HepG2 (cell line): ENCODE data around the gene IL1B. TPM values are rescaled to one million over a fixed set of nuclear protein-coding genes. Genes with fewer than 3 reads are reported as not detected.

ENCODE experiments used
- ATAC-seq: fragments of 200-7000 bp; cut with Tn5 transposase; 3 replicates; pipeline ENCODE4 v1.9.1; 2020; ENCODE audit warnings: mild to moderate bottlenecking, moderate library complexity
- BruUV-seq: library from RNA; stranded (reverse); fragments of 400-500 nt; replicated peaks from 2 replicates; lab custom pipeline; 2021; lab: Mats Ljungman, UMichigan
- CTCF ChIA-PET: fragments of 300-600 bp; formaldehyde crosslinking; extraction: SDS; loops from one replicate; lab custom pipeline; 2021; ENCODE audit warnings: low total read pairs, inconsistent platforms, low intra/inter-chr PET ratio; lab: Yijun Ruan, JAX
- POLR2A ChIA-PET: fragments of 350-600 bp; sonication (Branson Sonifier 250); formaldehyde crosslinking; loops from one replicate; lab custom pipeline; 2020; ENCODE audit warnings: antibody characterized with exemption, inconsistent platforms; lab: Yijun Ruan, JAX
- DNase-seq: peaks from one replicate; pipeline ENCODE4 v3.0.0-alpha.2; 2015; ENCODE audit warnings: low spot score
- FAIRE-seq: peaks from 3 replicates; lab custom pipeline; 2011; peaks lifted over from hg19 to GRCh38; lab: Jason Lieb, UNC
- H2AFZ ChIP-seq: one replicate; pipeline ENCODE4 v1.6.1; 2011; ENCODE audit warnings: low read length, inconsistent platforms
- H3K27ac ChIP-seq: fragments of 300-600 bp; 3 replicates; pipeline ENCODE4 v1.8.0; 2011; ENCODE audit warnings: mixed run types, mild to moderate bottlenecking, mixed read lengths, low read length, inconsistent platforms; ENCODE audit not compliant: insufficient read depth; ENCODE audit errors: extremely low read length
- H3K27me3 ChIP-seq, 2 experiments: fragments of 200-600 bp in 1 of 2; 2 replicates in 1 of 2; 3 replicates in 1 of 2; pipeline versions ENCODE4 v1.6.0 to v1.8.0; 2011; ENCODE audit warnings: low read length in 2 of 2, mild to moderate bottlenecking in 2 of 2, moderate library complexity in 2 of 2, inconsistent platforms in 1 of 2; ENCODE audit not compliant: insufficient read depth in 2 of 2, control insufficient read depth in 1 of 2
- H3K36me3 ChIP-seq, 2 experiments: fragments of 200-600 bp in 1 of 2; replicated peaks in 1 of 2; 2 replicates in 1 of 2; 3 replicates in 1 of 2; pipeline versions ENCODE4 v1.5.1 to v1.8.0; 2011; ENCODE audit warnings: low read length in 2 of 2, inconsistent platforms in 1 of 2; ENCODE audit not compliant: insufficient read depth in 2 of 2, control insufficient read depth in 1 of 2
- H3K4me1 ChIP-seq: 2 replicates; pipeline ENCODE4 v1.5.1; 2012; ENCODE audit warnings: low read length, inconsistent platforms; ENCODE audit not compliant: insufficient read depth
- H3K4me2 ChIP-seq: 2 replicates; pipeline ENCODE4 v1.6.0; 2011; ENCODE audit warnings: low read depth, low read length, inconsistent platforms
- H3K4me3 ChIP-seq, 3 experiments: fragments of 200-600 bp in 1 of 3; sonication (generic), shearing (Covaris generic) in 1 of 3; replicated peaks in 1 of 3; 2 replicates each; pipeline ENCODE4 v1.5.1; 2011 to 2016; ENCODE audit warnings: low read length in 3 of 3, inconsistent platforms in 2 of 3, low read depth in 2 of 3, mild to moderate bottlenecking in 2 of 3, control low read depth in 1 of 3, mixed read lengths in 1 of 3; ENCODE audit not compliant: insufficient read depth in 1 of 3
- H3K79me2 ChIP-seq: one replicate; pipeline ENCODE4 v1.6.1; 2011; ENCODE audit warnings: low read length, inconsistent platforms; ENCODE audit not compliant: insufficient read depth
- H3K9ac ChIP-seq: 2 replicates; pipeline ENCODE4 v1.6.0; 2011; ENCODE audit warnings: mild to moderate bottlenecking, low read depth, low read length, inconsistent platforms; ENCODE audit not compliant: insufficient read depth
- H3K9me3 ChIP-seq: 2 replicates; pipeline ENCODE4 v1.5.1; 2012; ENCODE audit warnings: mild to moderate bottlenecking, low read length
- H4K20me1 ChIP-seq: 2 replicates; pipeline ENCODE4 v1.6.0; 2011; ENCODE audit warnings: inconsistent platforms, mild to moderate bottlenecking, low read length, moderate library complexity; ENCODE audit not compliant: insufficient read depth
- ARNTL ChIP-seq: sonication (generic); formaldehyde crosslinking; IDR thresholded peaks from 2 replicates; pipeline ENCODE4 v1.4.0; 2020; ENCODE audit warnings: mild to moderate bottlenecking, missing genetic modification reagents
- ATF2 ChIP-seq: sonication (generic); formaldehyde crosslinking; IDR thresholded peaks from 2 replicates; pipeline ENCODE4 v1.4.0; 2020; ENCODE audit warnings: missing genetic modification reagents
- DR1 ChIP-seq: sonication (generic); formaldehyde crosslinking; IDR thresholded peaks from 2 replicates; pipeline ENCODE4 v1.8.0; 2021; ENCODE audit warnings: mild to moderate bottlenecking, missing genetic modification reagents, inconsistent platforms
- EP300 ChIP-seq, 3 experiments: sonication (generic) in 1 of 3; formaldehyde crosslinking in 1 of 3; IDR thresholded peaks; 2 replicates each; pipeline versions ENCODE4 v1.5.1 to v1.6.1; 2011 to 2020; ENCODE audit warnings: low read depth in 2 of 3, low read length in 2 of 3, borderline replicate concordance in 1 of 3, improper control_type of control experiment in 1 of 3, mild to moderate bottlenecking in 1 of 3, missing genetic modification reagents in 1 of 3, moderate library complexity in 1 of 3
- FOXO1 ChIP-seq: sonication (generic); formaldehyde crosslinking; IDR thresholded peaks from 2 replicates; pipeline ENCODE4 v1.4.0; 2020; ENCODE audit warnings: missing genetic modification reagents
- HNF4A ChIP-seq: sonication (generic); formaldehyde crosslinking; IDR thresholded peaks from 2 replicates; pipeline ENCODE4 v1.4.0; 2020; ENCODE audit warnings: missing genetic modification reagents
- HNF4G ChIP-seq, 2 experiments: sonication (generic) in 1 of 2; formaldehyde crosslinking in 1 of 2; IDR thresholded peaks; 2 replicates each; pipeline versions ENCODE4 v1.4.0 to v1.6.1; 2011 to 2020; ENCODE audit warnings: borderline replicate concordance in 2 of 2, low read depth in 2 of 2, mild to moderate bottlenecking in 2 of 2, low read length in 1 of 2, missing genetic modification reagents in 1 of 2, moderate library complexity in 1 of 2
- ISL2 ChIP-seq: sonication (generic); formaldehyde crosslinking; IDR thresholded peaks from 2 replicates; pipeline ENCODE4 v1.5.0; 2020; ENCODE audit warnings: missing genetic modification reagents
- KLF11 ChIP-seq: IDR thresholded peaks from 2 replicates; pipeline ENCODE4 v1.6.1; 2016; ENCODE audit warnings: missing compliant biosample characterization
- KLF6 ChIP-seq: IDR thresholded peaks from 2 replicates; pipeline ENCODE4 v1.8.0; 2016; ENCODE audit warnings: missing biosample characterization, missing genetic modification reagents
- MAFG ChIP-seq: sonication (generic); formaldehyde crosslinking; IDR thresholded peaks from 2 replicates; pipeline ENCODE4 v1.5.1; 2020; ENCODE audit warnings: mild to moderate bottlenecking, missing genetic modification reagents
- MAFK ChIP-seq, 2 experiments: IDR thresholded peaks in 1 of 2; conservative IDR thresholded peaks in 1 of 2; 2 replicates each; pipeline ENCODE4 v1.6.1; 2011; ENCODE audit warnings: improper control_type of control experiment in 2 of 2, low read length in 2 of 2
- MBD4 ChIP-seq: IDR thresholded peaks from 2 replicates; pipeline ENCODE4 v1.6.1; 2012; ENCODE audit warnings: low read length, inconsistent platforms, borderline replicate concordance
- MED1 ChIP-seq: sonication (generic); formaldehyde crosslinking; IDR thresholded peaks from 2 replicates; pipeline ENCODE4 v1.4.0; 2020; ENCODE audit warnings: missing genetic modification reagents
- NFE2L2 ChIP-seq: fragments of 150-350 bp; IDR thresholded peaks from 2 replicates; pipeline ENCODE4 v1.6.1; 2014; ENCODE audit warnings: low read length
- POGZ ChIP-seq: sonication (generic); formaldehyde crosslinking; IDR thresholded peaks from 2 replicates; pipeline ENCODE4 v1.4.0; 2020; ENCODE audit warnings: mild to moderate bottlenecking, missing genetic modification reagents
- SALL2 ChIP-seq: sonication (generic); formaldehyde crosslinking; IDR thresholded peaks from 2 replicates; pipeline ENCODE4 v1.8.1; 2023; ENCODE audit warnings: mild to moderate bottlenecking, missing genetic modification reagents, inconsistent platforms
- SOX5 ChIP-seq: IDR thresholded peaks from 2 replicates; pipeline ENCODE4 v1.6.1; 2016; ENCODE audit warnings: borderline replicate concordance
- TEAD3 ChIP-seq: optimal IDR thresholded peaks from 2 replicates; pipeline ENCODE3; 2016; ENCODE audit warnings: borderline replicate concordance
- ZNF232 ChIP-seq: sonication (generic); formaldehyde crosslinking; IDR thresholded peaks from 2 replicates; pipeline ENCODE4 v1.4.0; 2020; ENCODE audit warnings: missing genetic modification reagents, borderline replicate concordance
- ZNF44 ChIP-seq: sonication (generic); formaldehyde crosslinking; IDR thresholded peaks from 2 replicates; pipeline ENCODE4 v1.5.1; 2020; ENCODE audit warnings: mild to moderate bottlenecking, missing genetic modification reagents
- ZNF607 ChIP-seq: sonication (generic); formaldehyde crosslinking; IDR thresholded peaks from 2 replicates; pipeline ENCODE4 v1.5.1; 2020; ENCODE audit warnings: missing genetic modification reagents, mild to moderate bottlenecking, borderline replicate concordance
- ZNF660 ChIP-seq: sonication (generic); formaldehyde crosslinking; IDR thresholded peaks from 2 replicates; pipeline ENCODE4 v1.5.1; 2020; ENCODE audit warnings: mild to moderate bottlenecking, low read depth, missing genetic modification reagents, borderline replicate concordance
- WGBS: methylation state at CpG from one replicate; pipeline ENCODE4 v1.1.6; 2017; ENCODE audit warnings: low lambda C conversion rate; 5-methylcytosine and 5-hydroxymethylcytosine counted together
- in situ Hi-C: cut with HindIII; loops from 2 replicates; pipeline ENCODE4 v1.10.0; 2017; ENCODE audit warnings: low pct_unique_long_range_greater_than_20kb; ENCODE audit not compliant: extremely low pct_ligation_motif_present
- intact Hi-C: fragments of 100-400 bp; cut with micrococcal nuclease; formaldehyde crosslinking; loops from one replicate; pipeline ENCODE4 v1.10.0; 2022; ENCODE audit not compliant: unreplicated experiment
- polyA plus RNA-seq, 8 experiments: library from polyadenylated mRNA; depleted of rRNA in 3 of 8; stranded (reverse) in 7 of 8; unstranded in 1 of 8; fragments of >200 nt; fragmentation: Illumina TruSeq in 4 of 8; extraction: Trizol in 4 of 8; gene quantifications; 2 replicates each; pipeline versions ENCODE4 v1.2.1 to v1.2.3, GENCODE V29; 2011 to 2016; ENCODE audit warnings: low read depth in 4 of 8, missing spikeins in 1 of 8, mixed read lengths in 1 of 8; ENCODE audit not compliant: insufficient read depth in 1 of 8
- total RNA-seq, 5 experiments: library from RNA; depleted of rRNA; stranded (reverse); fragments of >200 nt; fragmentation: Illumina TruSeq; extraction: Trizol; gene quantifications; 2 replicates each; pipeline ENCODE4 v1.2.3, GENCODE V29; 2016; ENCODE audit warnings: low read depth in 1 of 5
- TF ChIP-seq, protein P1 (sequence below): sonication (generic); formaldehyde crosslinking; IDR thresholded peaks from 2 replicates; pipeline ENCODE4 v1.5.0; 2020; ENCODE audit warnings: mild to moderate bottlenecking, missing genetic modification reagents, borderline replicate concordance

The IL1B gene
- total and polyA plus RNA-seq, 2 of the 13 experiments (the other 11 are each of a cell fraction or from before 2014, with no cell fraction given): 0.18 TPM; not detected in 1

DNA sequence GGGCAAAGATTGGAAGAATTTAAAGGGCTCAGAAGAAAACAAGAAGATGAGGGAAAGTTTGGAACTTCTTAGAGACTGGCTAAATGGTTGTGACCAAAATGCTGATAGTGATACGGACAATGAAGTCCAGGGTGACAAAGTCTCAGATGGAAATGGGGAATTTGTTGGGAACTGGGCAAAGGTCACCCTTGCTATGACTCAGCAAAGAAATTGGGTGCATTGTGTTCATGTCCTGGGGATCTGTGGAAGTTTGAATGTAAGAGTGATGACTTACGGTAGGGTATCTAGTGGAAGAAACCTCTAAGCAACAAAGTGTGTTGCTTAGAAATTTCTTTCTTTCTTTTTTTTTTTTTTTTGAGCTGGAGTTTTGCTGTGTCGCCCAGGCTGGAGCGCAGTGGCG, 46.3 kb downstream of the IL1B start:
- Histone ChIP-seq H3K79me2 (no peaks in the 10 kb centered on the region), H3K36me3 (no peaks in the 10 kb centered on the region), H3K4me3 (no peak overlapping the region), H3K9me3 (no peaks in the 10 kb centered on the region), H3K4me2 (peak overlapping the region; percentile 13; the same call in 1 of the 2 replicates), H3K27me3 (no peaks in the 10 kb centered on the region), H3K27ac (no peak overlapping the region), H4K20me1 (no peaks in the 10 kb centered on the region), H3K4me1 (peaks cover 38% of the 10 kb centered on the region), H2AFZ (no peak overlapping the region), H3K9ac (no peak overlapping the region)
- POLR2A ChIA-PET: interaction anchor here (1.4 kb wide), 1 partner anchor 14 kb away, joined by 4 read pairs; no protein-coding TSS in a partner anchor
- FAIRE-seq (no peak), ATAC-seq (peak; percentile 55; the same call in 2 of the 3 replicates), DNase-seq (peak; percentile 49)
- WGBS: 85% methylated on average over 5 of the region's 5 CpGs
- intact Hi-C loops (no loop called here), in situ Hi-C loops (no loop called here)
- CTCF ChIA-PET: no interaction called here
- BruUV-seq: no TSS peak
- TF ChIP-seq KLF11 (CRISPR knock-in tag): no peak
- peak; percentile 96 for TF ChIP-seq NFE2L2
- no peak for TF ChIP-seq ZNF232 (CRISPR knock-in tag)
- peak; percentile 86; the same call in 1 of the 2 replicates for TF ChIP-seq HNF4G (IDR thresholded peaks at IDR 0.05; ENCODE audit: borderline replicate concordance, low read depth, low read length)
- TF ChIP-seq HNF4G (CRISPR knock-in tag; IDR thresholded peaks at IDR 0.05; ENCODE audit: borderline replicate concordance, low read depth): no peak
- no peak for TF ChIP-seq MBD4
- TF ChIP-seq TEAD3 (CRISPR knock-in tag): no peak
- 0 out of 2 replicates have a peak, but pooled peaks have one; percentile 18 for TF ChIP-seq MED1 (CRISPR knock-in tag)
- no peak for TF ChIP-seq KLF6
- TF ChIP-seq SALL2 (CRISPR knock-in tag): no peak
- TF ChIP-seq, protein P1, sequence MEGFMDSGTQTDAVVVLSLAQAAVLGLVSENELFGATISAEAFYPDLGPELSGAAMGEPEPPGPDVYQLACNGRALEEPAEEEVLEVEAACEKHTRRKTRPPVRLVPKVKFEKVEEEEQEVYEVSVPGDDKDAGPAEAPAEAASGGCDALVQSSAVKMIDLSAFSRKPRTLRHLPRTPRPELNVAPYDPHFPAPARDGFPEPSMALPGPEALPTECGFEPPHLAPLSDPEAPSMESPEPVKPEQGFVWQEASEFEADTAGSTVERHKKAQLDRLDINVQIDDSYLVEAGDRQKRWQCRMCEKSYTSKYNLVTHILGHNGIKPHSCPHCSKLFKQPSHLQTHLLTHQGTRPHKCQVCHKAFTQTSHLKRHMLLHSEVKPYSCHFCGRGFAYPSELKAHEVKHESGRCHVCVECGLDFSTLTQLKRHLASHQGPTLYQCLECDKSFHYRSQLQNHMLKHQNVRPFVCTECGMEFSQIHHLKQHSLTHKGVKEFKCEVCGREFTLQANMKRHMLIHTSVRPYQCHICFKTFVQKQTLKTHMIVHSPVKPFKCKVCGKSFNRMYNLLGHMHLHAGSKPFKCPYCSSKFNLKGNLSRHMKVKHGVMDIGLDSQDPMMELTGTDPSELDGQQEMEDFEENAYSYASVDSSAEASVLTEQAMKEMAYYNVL (CRISPR knock-in tag): no peak
- TF ChIP-seq HNF4A: peak; percentile 74
- TF ChIP-seq ARNTL: no peak
- TF ChIP-seq EP300 (IDR thresholded peaks at IDR 0.05; ENCODE audit: low read depth in 2 of 2, low read length in 2 of 2): peak in 1 of 2 experiments; percentile 22; a peak in 1 of 4 replicates
- no peak for TF ChIP-seq EP300 (CRISPR knock-in tag; IDR thresholded peaks at IDR 0.05; ENCODE audit: borderline replicate concordance)
- TF ChIP-seq SOX5 (CRISPR knock-in tag): peak; percentile 60; the same call in 1 of the 2 replicates
- no peak for TF ChIP-seq ISL2 (CRISPR knock-in tag)
- TF ChIP-seq FOXO1: no peak
- TF ChIP-seq MAFG: peak; percentile 56; the same call in 1 of the 2 replicates
- no peak for TF ChIP-seq ZNF660 (CRISPR knock-in tag)
- no peak for TF ChIP-seq ATF2 (CRISPR knock-in tag)
- TF ChIP-seq DR1: no peak
- TF ChIP-seq MAFK (conservative IDR thresholded peaks at IDR 0.05 in 1 of 2, IDR thresholded peaks at IDR 0.05 in 1 of 2; ENCODE audit: low read length in 2 of 2): peak; percentile 72 to 76
- peak; percentile 51; the same call in 1 of the 2 replicates for TF ChIP-seq POGZ (CRISPR knock-in tag)
- TF ChIP-seq ZNF607 (CRISPR knock-in tag): no peak
- TF ChIP-seq ZNF44 (CRISPR knock-in tag): no peak
